Fibroblast of lung (primary cell): ENCODE data around the gene NTRK2. TPM values are rescaled to one million over a fixed set of nuclear protein-coding genes. Genes with fewer than 3 reads are reported as not detected.
A peak's percentile ranks its signal among the peaks of the same experiment; 100 is the strongest.

ENCODE experiments used
- DNase-seq, 2 donors: peaks; one replicate each; pipeline versions ENCODE4 v3.0.0 to v3.0.0-alpha.2; 2010; ENCODE audit warnings: low read depth in 2 of 2
- H2AFZ ChIP-seq: 2 replicates; pipeline ENCODE4 v1.5.1; 2012; ENCODE audit warnings: low read length, control low read depth, inconsistent platforms
- H3K27ac ChIP-seq: 2 replicates; pipeline ENCODE4 v1.5.1; 2011; ENCODE audit warnings: low read length, control low read depth; ENCODE audit not compliant: insufficient read depth
- H3K27me3 ChIP-seq: 2 replicates; pipeline ENCODE4 v1.5.1; 2011; ENCODE audit warnings: mild to moderate bottlenecking, low read length; ENCODE audit not compliant: control insufficient read depth, insufficient read depth
- H3K36me3 ChIP-seq: 2 replicates; pipeline ENCODE4 v1.5.1; 2011; ENCODE audit warnings: low read length; ENCODE audit not compliant: control insufficient read depth, insufficient read depth
- H3K4me1 ChIP-seq: 2 replicates; pipeline ENCODE4 v1.5.1; 2011; ENCODE audit warnings: low read length; ENCODE audit not compliant: control insufficient read depth, insufficient read depth; ENCODE audit errors: extremely low read depth
- H3K4me2 ChIP-seq: 2 replicates; pipeline ENCODE4 v1.5.1; 2011; ENCODE audit warnings: low read length, control low read depth; ENCODE audit not compliant: insufficient read depth; ENCODE audit errors: extremely low read depth
- H3K4me3 ChIP-seq, 4 experiments: fragments of 200-600 bp in 1 of 4; sonication (generic) in 1 of 4; replicated peaks in 1 of 4; 2 replicates each; pipeline ENCODE4 v1.5.1; 2011 to 2016; ENCODE audit warnings: low read length in 4 of 4, low read depth in 3 of 4, mild to moderate bottlenecking in 3 of 4, control low read depth in 2 of 4, inconsistent platforms in 1 of 4, mixed read lengths in 1 of 4; ENCODE audit not compliant: insufficient read depth in 1 of 4; ENCODE audit errors: control extremely low read depth in 1 of 4
- H3K79me2 ChIP-seq: 2 replicates; pipeline ENCODE4 v1.5.1; 2012; ENCODE audit warnings: mild to moderate bottlenecking, low read length, inconsistent platforms; ENCODE audit not compliant: control insufficient read depth, insufficient read depth
- H3K9ac ChIP-seq: 2 replicates; pipeline ENCODE4 v1.5.1; 2011; ENCODE audit warnings: mild to moderate bottlenecking, low read length, control low read depth; ENCODE audit not compliant: insufficient read depth
- H3K9me3 ChIP-seq: 2 replicates; pipeline ENCODE4 v1.5.1; 2012; ENCODE audit warnings: low read depth, low read length; ENCODE audit not compliant: control insufficient read depth, insufficient read depth
- H4K20me1 ChIP-seq: 2 replicates; pipeline ENCODE4 v1.5.1; 2011; ENCODE audit warnings: low read length; ENCODE audit not compliant: control insufficient read depth, insufficient read depth; ENCODE audit errors: extremely low read depth
- CTCF ChIP-seq, 2 donors: IDR thresholded peaks in 1 of 2; conservative IDR thresholded peaks in 1 of 2; 1 replicate in 1 of 2; 2 replicates in 1 of 2; pipeline ENCODE4 v1.5.1; 2011 to 2012; ENCODE audit warnings: low read length in 2 of 2, control low read depth in 1 of 2, inconsistent platforms in 1 of 2, low read depth in 1 of 2, mild to moderate bottlenecking in 1 of 2
- EZH2 ChIP-seq: IDR thresholded peaks from 2 replicates; pipeline ENCODE4 v1.5.1; 2012; ENCODE audit warnings: low read length, control low read depth, mild to moderate bottlenecking; ENCODE audit errors: missing control alignments
- polyA plus RNA-seq, 2 donors: library from polyadenylated mRNA; depleted of rRNA in 1 of 2; stranded (reverse) in 1 of 2; unstranded in 1 of 2; fragments of >200 nt; gene quantifications; 2 replicates each; pipeline ENCODE4 v1.2.1, GENCODE V29; 2011 to 2012; ENCODE audit warnings: missing spikeins in 1 of 2
- total RNA-seq: library from RNA; depleted of rRNA; stranded (reverse); fragments of >200 nt; gene quantifications from 2 replicates; pipeline ENCODE4 v1.2.1, GENCODE V29; 2014

Gene NTRK2
- total and polyA plus RNA-seq, 2 donors (not counting 1 experiment from before 2014, with no cell fraction given), result 0.66 to 1.1 TPM

- no peak overlapping the region for H3K9ac ChIP-seq
- H3K4me2 ChIP-seq, result no peak overlapping the region
- H4K20me1 ChIP-seq, result no peaks in the 10 kb centered on the region
- H3K4me3 ChIP-seq, result no peak overlapping the region
- no peaks in the 10 kb centered on the region for H3K4me1 ChIP-seq
- H3K27ac ChIP-seq, result no peak overlapping the region
- no peaks in the 10 kb centered on the region for H3K27me3 ChIP-seq
- H2AFZ ChIP-seq, result no peak overlapping the region
- no peak for TF ChIP-seq EZH2
- no peaks in the 10 kb centered on the region for H3K9me3 ChIP-seq
- no peaks in the 10 kb centered on the region for H3K79me2 ChIP-seq
- DNase-seq, result no peak
- no peaks in the 10 kb centered on the region for H3K36me3 ChIP-seq
Observed at GRCh38 chr9:84659313-84659712, 10.2 kb upstream of the NTRK2 start.

- TF ChIP-seq CTCF (conservative IDR thresholded peaks at IDR 0.05 in 1 of 2, IDR thresholded peaks at IDR 0.05 in 1 of 2; ENCODE audit: low read depth in 1 of 2, low read length in 2 of 2) (no peak), EZH2 (no peak)
- H3K27ac ChIP-seq, result no peak overlapping the region
Observed at GRCh38 chr9:84659773-84660172, 9.8 kb upstream of the NTRK2 start.

GRCh38 chr9:84667571-84668195 is 1.8 kb upstream of the NTRK2 start:
- TF ChIP-seq CTCF (conservative IDR thresholded peaks at IDR 0.05 in 1 of 2, IDR thresholded peaks at IDR 0.05 in 1 of 2; ENCODE audit: low read depth in 1 of 2, low read length in 2 of 2), result peak; percentile 47 to 51
- TF ChIP-seq EZH2, result no peak
- Histone ChIP-seq H3K9me3 (no peaks in the 10 kb centered on the region), H3K4me2 (peak overlapping the region; percentile 75), H3K36me3 (no peaks in the 10 kb centered on the region), H3K4me1 (no peaks in the 10 kb centered on the region), H3K79me2 (no peaks in the 10 kb centered on the region), H3K27ac (no peak overlapping the region), H4K20me1 (no peaks in the 10 kb centered on the region), H2AFZ (no peak overlapping the region), H3K4me3 (peak overlapping the region in 3 of 4 experiments; percentile 1 to 54 (median 31)), H3K27me3 (peaks cover 23% of the 10 kb centered on the region), H3K9ac (no peak overlapping the region)
- peak; percentile 26 to 51 for DNase-seq

More at GRCh38 chr9:84659773-84660172, 9.8 kb upstream of the NTRK2 start:
- Histone ChIP-seq H3K9me3 (no peaks in the 10 kb centered on the region), H2AFZ (no peak overlapping the region), H4K20me1 (no peaks in the 10 kb centered on the region), H3K27me3 (no peaks in the 10 kb centered on the region), H3K79me2 (no peaks in the 10 kb centered on the region), H3K4me3 (no peak overlapping the region), H3K4me1 (no peaks in the 10 kb centered on the region), H3K9ac (no peak overlapping the region), H3K4me2 (no peak overlapping the region), H3K36me3 (no peaks in the 10 kb centered on the region)
- DNase-seq, result no peak
